ENCODE measurements around the gene MLIP. TPM values are rescaled to one million over a fixed set of nuclear protein-coding genes. Genes with fewer than 3 reads are reported as not detected.

Gene MLIP
- polyA plus RNA-seq, 4 donors = 0.32 to 0.93 (median 0.48) TPM

DNA sequence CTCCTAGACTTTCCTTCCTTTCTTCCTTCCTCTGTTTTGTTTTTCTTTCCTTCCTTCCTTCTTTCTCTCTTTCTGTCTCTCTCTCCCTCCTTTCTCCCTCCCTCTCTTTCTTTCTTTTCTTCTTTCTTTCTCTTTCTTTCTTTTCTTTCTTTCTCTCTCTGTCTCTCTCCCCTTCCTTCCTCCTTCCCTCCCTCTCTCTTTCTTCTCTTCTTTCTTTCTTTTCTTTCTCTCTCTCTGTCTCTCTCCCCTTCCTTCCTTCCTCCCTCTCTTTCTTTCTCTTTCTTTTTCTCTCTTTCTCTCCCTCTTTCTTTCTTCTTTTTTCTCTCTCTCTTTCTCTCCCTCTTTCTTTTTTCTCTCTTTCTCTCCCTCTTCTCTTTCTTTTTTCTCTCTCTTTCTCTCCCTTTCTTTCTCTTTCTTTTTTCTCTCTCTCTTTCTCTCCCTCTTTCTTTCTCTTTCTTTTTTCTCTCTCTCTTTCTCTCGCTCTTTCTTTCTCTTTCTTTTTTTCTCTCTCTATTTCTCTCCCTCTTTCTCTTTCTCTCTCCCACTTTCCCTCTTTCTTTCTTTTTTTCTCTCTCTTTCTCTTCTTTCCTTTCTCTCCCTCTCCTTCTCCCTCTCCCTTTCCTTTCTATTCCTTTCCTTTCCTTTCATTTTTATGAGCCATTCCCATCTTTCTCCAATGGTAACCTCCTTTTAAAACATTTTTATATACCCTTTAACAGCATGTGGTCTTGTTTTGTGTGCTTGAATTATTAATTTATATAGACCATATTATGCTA lies 199.3 kb downstream of the MLIP start:
- no peak for DNase-seq (ENCODE audit: low read depth in 4 of 4, low spot score in 2 of 4)

GRCh38 chr6:54315656-54316055 lies 204.4 kb downstream of the MLIP start:
- no peak for DNase-seq (ENCODE audit: low read depth in 4 of 4, low spot score in 2 of 4)

Other genes starting within 250 kb of the MLIP start
- 10 to 100 TPM; 20.5 to 34.8 (median 29.9) TPM for gene TINAG, start 197.0 kb downstream of the MLIP start, polyA plus RNA-seq (ENCODE audit: insufficient read length in 4 of 4)